Bronchial epithelial cell (primary cell): ENCODE measurements around the gene IL1RL2. TPM values are rescaled to one million over a fixed set of nuclear protein-coding genes. Genes with fewer than 3 reads are reported as not detected.

Source experiments
- DNase-seq: peaks from one replicate; pipeline ENCODE4 v3.0.0-alpha.2; 2010; ENCODE audit warnings: low read depth
- FAIRE-seq: peaks from 2 replicates; lab custom pipeline; 2011; peaks lifted over from hg19 to GRCh38; lab: Jason Lieb, UNC
- H3K27me3 ChIP-seq: 2 replicates; pipeline ENCODE4 v1.5.1; 2011; ENCODE audit warnings: low read length; ENCODE audit not compliant: control insufficient read depth, insufficient read depth
- H3K36me3 ChIP-seq: 2 replicates; pipeline ENCODE4 v1.5.1; 2011; ENCODE audit warnings: low read length; ENCODE audit not compliant: control insufficient read depth, insufficient read depth
- H3K4me3 ChIP-seq: 2 replicates; pipeline ENCODE4 v1.5.1; 2011; ENCODE audit warnings: mild to moderate bottlenecking, low read depth, low read length, control low read depth
- CTCF ChIP-seq: IDR thresholded peaks from 2 replicates; pipeline ENCODE4 v1.5.1; 2011; ENCODE audit warnings: mild to moderate bottlenecking, moderate library complexity, low read length, control low read depth, inconsistent platforms; ENCODE audit not compliant: insufficient read depth, severe bottlenecking
- total RNA-seq: library from RNA; depleted of rRNA; stranded (reverse); fragments of >200 nt; gene quantifications from 2 replicates; pipeline ENCODE4 v1.2.1, GENCODE V29; 2014

The IL1RL2 gene
- total RNA-seq, 1 donor from 2014 or later, result 1.8 TPM

- TF ChIP-seq CTCF, result no peak
- no peaks in the 10 kb centered on the region for H3K36me3 ChIP-seq
- no peak for FAIRE-seq
- H3K27me3 ChIP-seq, result no peaks in the 10 kb centered on the region
- DNase-seq, result no peak
- H3K4me3 ChIP-seq, result no peak overlapping the region
These were observed 39.3 kb downstream of the IL1RL2 start for GRCh38 chr2:102226171-102226570.

GRCh38 chr2:102226612-102227391 lies 40.0 kb downstream of the IL1RL2 start:
- DNase-seq (no peak), FAIRE-seq (no peak)
- H3K4me3 ChIP-seq, result no peak overlapping the region
- H3K36me3 ChIP-seq, result no peaks in the 10 kb centered on the region
- H3K27me3 ChIP-seq, result no peaks in the 10 kb centered on the region
- TF ChIP-seq CTCF, result no peak

- FAIRE-seq, result no peak
- DNase-seq, result no peak
- H3K27me3 ChIP-seq, result no peaks in the 10 kb centered on the region
- no peak overlapping the region for H3K4me3 ChIP-seq
- H3K36me3 ChIP-seq, result no peaks in the 10 kb centered on the region
- no peak for TF ChIP-seq CTCF
These were observed 42.4 kb downstream of the IL1RL2 start for GRCh38 chr2:102229141-102229769.

- DNase-seq (no peak), FAIRE-seq (no peak)
- H3K4me3 ChIP-seq, result no peak overlapping the region
- no peaks in the 10 kb centered on the region for H3K36me3 ChIP-seq
- H3K27me3 ChIP-seq, result no peaks in the 10 kb centered on the region
- TF ChIP-seq CTCF, result no peak
These were observed 43.6 kb downstream of the IL1RL2 start for GRCh38 chr2:102230410-102230909.

- Histone ChIP-seq H3K27me3 (no peaks in the 10 kb centered on the region), H3K4me3 (no peak overlapping the region), H3K36me3 (no peaks in the 10 kb centered on the region)
- DNase-seq (no peak), FAIRE-seq (no peak)
- no peak for TF ChIP-seq CTCF
These were observed 46.5 kb downstream of the IL1RL2 start for GRCh38 chr2:102233132-102233884.
